22Rv1 (cell line): ENCODE measurements around the gene NIN.

Source experiments
- CTCF ChIP-seq: fragments of 450-650 bp; IDR thresholded peaks from 2 replicates; pipeline ENCODE4 v1.5.1; 2017; ENCODE audit warnings: mild to moderate bottlenecking
- ZFX ChIP-seq: fragments of 450-650 bp; IDR thresholded peaks from 2 replicates; pipeline ENCODE4 v1.6.1; 2017; ENCODE audit warnings: antibody characterized with exemption, borderline replicate concordance

- TF ChIP-seq CTCF (no peak), ZFX (no peak)
These were observed 55.6 kb downstream of the NIN start for GRCh38 chr14:50775357-50775756.
